Psoas muscle (tissue), 8 donors: ENCODE measurements around the gene FAHD1. TPM values are rescaled to one million over a fixed set of nuclear protein-coding genes. Genes with fewer than 3 reads are reported as not detected.

Source experiments
- ATAC-seq, 4 donors: fragments of 200-7000 bp; cut with Tn5 transposase; one replicate each; pipeline ENCODE4 v1.9.1; 2020; ENCODE audit warnings: moderate library complexity in 3 of 4, mild to moderate bottlenecking in 2 of 4
- DNase-seq, 2 donors: peaks; one replicate each; pipeline ENCODE4 v3.0.0-alpha.2; 2020
- H3K27ac ChIP-seq: fragments of 200-600 bp; one replicate; pipeline ENCODE4 v1.8.0; 2022
- H3K27me3 ChIP-seq, 3 donors: fragments of 200-600 bp in 1 of 3; one replicate each; pipeline versions ENCODE4 v1.6.1 to v1.8.0; 2013 to 2022; ENCODE audit warnings: low read length in 2 of 3, mild to moderate bottlenecking in 2 of 3, moderate library complexity in 1 of 3; ENCODE audit not compliant: insufficient read depth in 3 of 3
- H3K36me3 ChIP-seq, 2 donors: fragments of 200-600 bp in 1 of 2; one replicate each; pipeline versions ENCODE4 v1.6.1 to v1.8.0; 2013 to 2022; ENCODE audit warnings: low read depth in 1 of 2, mild to moderate bottlenecking in 1 of 2, moderate library complexity in 1 of 2; ENCODE audit not compliant: insufficient read depth in 1 of 2
- H3K4me1 ChIP-seq: fragments of 200-600 bp; one replicate; pipeline ENCODE4 v1.8.0; 2022
- H3K4me3 ChIP-seq: fragments of 200-600 bp; one replicate; pipeline ENCODE4 v1.8.0; 2022; ENCODE audit warnings: mild to moderate bottlenecking
- H3K9me3 ChIP-seq: fragments of 200-600 bp; one replicate; pipeline ENCODE4 v1.8.0; 2022
- CTCF ChIP-seq: fragments of 200-600 bp; IDR thresholded peaks from one replicate; pipeline ENCODE4 v1.8.0; 2022; ENCODE audit warnings: antibody characterized with exemption
- WGBS, 3 donors: extraction: QIAGEN DNeasy Blood & Tissue Kit; methylation state at CpG; one replicate each; pipeline versions ENCODE4 v1.1.6 to v1.1.7; 2013; 5-methylcytosine and 5-hydroxymethylcytosine counted together
- intact Hi-C, 2 donors: fragments of 100-400 bp; cut with DNase I; formaldehyde crosslinking; loops; one replicate each; pipeline versions ENCODE4 v1.11.0 to v1.14.2; 2022
- polyA plus RNA-seq, 3 donors: library from polyadenylated mRNA; stranded (reverse); fragments of 200-250 nt; gene quantifications; one replicate each; pipeline ENCODE4 v1.2.3, GENCODE V29; 2013
- total RNA-seq, 4 donors: library from RNA; stranded (reverse); fragmentation: NEBNext Ultra II Directional in 2 of 4; extraction: Animal tissue kit (Norgen Biotek cat#: 25700) in 2 of 4; gene quantifications; one replicate each; pipeline versions ENCODE4 v1.2.1 to v1.2.4, GENCODE V29; 2021 to 2023
- donor health status: healthy with polysubstance abuse.
- donor health status: DM: no; HTN: no; CAD: no; lungs with moderate emphysema.
- donor health status: Bipolar disorder and iron deficiency.
- donor health status: healthy.
- donor health status: DM: yes; HTN: yes; CAD: no.
- donor health status: DM: no; HTN: no; CAD: no.
- donor health status: DM: no; HTN: no; CAD: no.
- donor health status: DM: yes; HTN: yes; CAD: no.

Gene FAHD1
- total and polyA plus RNA-seq, 7 donors: 23.2 to 63.8 (median 27.0) TPM

GRCh38 chr16:1831186-1832075 lies 4.4 kb downstream of the FAHD1 start:
- WGBS, 3 donors: 79 to 88% (median 82%) methylated on average over 19 of the region's 19 CpGs
- H3K9me3 ChIP-seq: no peaks in the 10 kb centered on the region
- no peak overlapping the region for H3K4me3 ChIP-seq
- no peak for TF ChIP-seq CTCF
- intact Hi-C loops: no loop called here
- no peaks in the 10 kb centered on the region for H3K27me3 ChIP-seq
- ATAC-seq (no peak), DNase-seq (no peak)
- H3K36me3 ChIP-seq: peaks cover 0 to 28% of the 10 kb centered on the region in 2 donors
- peaks cover 25% of the 10 kb centered on the region for H3K4me1 ChIP-seq
- H3K27ac ChIP-seq: no peak overlapping the region

GRCh38 chr16:1832838-1833454 lies 5.9 kb downstream of the FAHD1 start:
- no peak overlapping the region for H3K4me3 ChIP-seq
- intact Hi-C loops: no loop called here
- H3K4me1 ChIP-seq: peaks cover 21% of the 10 kb centered on the region
- peaks cover 0 to 28% of the 10 kb centered on the region in 2 donors for H3K36me3 ChIP-seq
- 73 to 81% (median 75%) methylated on average over 9 of the region's 9 CpGs for WGBS, 3 donors
- no peak for DNase-seq
- no peak for TF ChIP-seq CTCF
- no peak for ATAC-seq
- H3K9me3 ChIP-seq: no peaks in the 10 kb centered on the region
- H3K27me3 ChIP-seq: no peaks in the 10 kb centered on the region
- H3K27ac ChIP-seq: no peak overlapping the region

DNA sequence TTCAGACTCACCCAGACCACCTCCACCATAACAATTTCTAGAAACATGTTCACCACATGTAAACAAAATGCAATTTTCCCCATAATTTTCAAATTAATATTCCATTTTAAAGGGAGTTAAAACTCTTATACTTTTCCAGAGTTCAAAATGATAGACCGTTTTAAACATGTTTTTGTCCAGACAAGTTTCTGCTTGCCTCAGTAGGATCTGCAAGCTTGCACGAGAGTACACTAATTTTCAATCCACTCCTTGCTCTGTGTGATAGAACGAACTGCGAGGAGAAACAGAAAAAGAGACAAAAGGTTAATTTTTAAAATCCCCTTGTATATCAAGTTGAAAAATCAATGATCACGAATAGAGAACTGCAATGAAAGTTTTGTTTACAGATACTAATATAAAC lies 7.1 kb downstream of the FAHD1 start:
- ATAC-seq (no peak), DNase-seq (no peak)
- Histone ChIP-seq H3K36me3 (peaks cover 0 to 19% of the 10 kb centered on the region in 2 donors), H3K9me3 (no peaks in the 10 kb centered on the region), H3K4me1 (peaks cover 10% of the 10 kb centered on the region), H3K27me3 (no peaks in the 10 kb centered on the region), H3K4me3 (no peak overlapping the region), H3K27ac (no peak overlapping the region)
- WGBS, 3 donors: 86 to 88% (median 86%) methylated on average over 5 of the region's 5 CpGs
- intact Hi-C loops: no loop called here
- TF ChIP-seq CTCF: no peak

- DNase-seq: no peak
- no peak overlapping the region for H3K4me3 ChIP-seq
- H3K27ac ChIP-seq: no peak overlapping the region
- H3K36me3 ChIP-seq: peaks cover 0 to 7% of the 10 kb centered on the region in 2 donors
- H3K4me1 ChIP-seq: no peaks in the 10 kb centered on the region
- TF ChIP-seq CTCF: no peak
- no peak for ATAC-seq
- intact Hi-C loops: no loop called here
- WGBS, 3 donors: 54 to 67% (median 64%) methylated on average over 9 of the region's 9 CpGs
- H3K9me3 ChIP-seq: no peaks in the 10 kb centered on the region
- H3K27me3 ChIP-seq: no peaks in the 10 kb centered on the region
These were observed 12.5 kb downstream of the FAHD1 start for GRCh38 chr16:1839554-1839953.
